Fibroblast of skin of right biceps (primary cell): ENCODE results near the gene CBFA2T3.
A peak's percentile ranks its signal among the peaks of the same experiment; 100 is the strongest.

Source experiments
- DNase-seq: peaks from one replicate; pipeline ENCODE4 v3.0.0-alpha.2; 2013

CBFA2T3 gene

GRCh38 chr16:88936556-88937205 is 40.3 kb downstream of the CBFA2T3 start:
- DNase-seq = no peak

GRCh38 chr16:88936008-88936555 is 40.9 kb downstream of the CBFA2T3 start:
- no peak for DNase-seq

- DNase-seq = no peak
Measured at GRCh38 chr16:88934066-88934667, 42.8 kb downstream of the CBFA2T3 start.

GRCh38 chr16:88932929-88933328 is 44.1 kb downstream of the CBFA2T3 start:
- DNase-seq = no peak

- DNase-seq = no peak
Measured at GRCh38 chr16:88931936-88932335, 45.1 kb downstream of the CBFA2T3 start.

GRCh38 chr16:88931373-88931900 is 45.6 kb downstream of the CBFA2T3 start:
- DNase-seq = no peak

GRCh38 chr16:88930716-88931115 is 46.3 kb downstream of the CBFA2T3 start:
- no peak for DNase-seq

- no peak for DNase-seq
Measured at GRCh38 chr16:88929091-88929445, 47.9 kb downstream of the CBFA2T3 start.

GRCh38 chr16:88928405-88929090 is 48.5 kb downstream of the CBFA2T3 start:
- no peak for DNase-seq

GRCh38 chr16:88927661-88928060 is 49.3 kb downstream of the CBFA2T3 start:
- no peak for DNase-seq

GRCh38 chr16:88927010-88927409 is 50.0 kb downstream of the CBFA2T3 start:
- no peak for DNase-seq

- no peak for DNase-seq
Measured at GRCh38 chr16:88926374-88926990, 50.5 kb downstream of the CBFA2T3 start.

GRCh38 chr16:88925540-88925887 is 51.5 kb downstream of the CBFA2T3 start:
- DNase-seq = no peak

- DNase-seq = peak; percentile 93
Measured at GRCh38 chr16:88924834-88925539, 52.0 kb downstream of the CBFA2T3 start.

GRCh38 chr16:88923926-88924833 is 52.8 kb downstream of the CBFA2T3 start:
- no peak for DNase-seq

- DNase-seq = no peak
Measured at GRCh38 chr16:88923450-88923849, 53.6 kb downstream of the CBFA2T3 start.

GRCh38 chr16:88922826-88923410 is 54.1 kb downstream of the CBFA2T3 start:
- no peak for DNase-seq

GRCh38 chr16:88922114-88922825 is 54.7 kb downstream of the CBFA2T3 start:
- peak; percentile 46 for DNase-seq

- no peak for DNase-seq
Measured at GRCh38 chr16:88921591-88921990, 55.4 kb downstream of the CBFA2T3 start.
